H1 (cell line): ENCODE measurements around the gene CHD3. TPM values are rescaled to one million over a fixed set of nuclear protein-coding genes. Genes with fewer than 3 reads are reported as not detected.

Experiments
- CEBPB ChIP-seq: IDR thresholded peaks from 2 replicates; pipeline ENCODE4 v1.6.1; 2012; ENCODE audit warnings: low read depth, low read length
- CHD1 ChIP-seq: IDR thresholded peaks from 2 replicates; pipeline ENCODE4 v1.6.1; 2012; ENCODE audit warnings: low read depth, low read length, improper control_type of control experiment
- CTBP2 ChIP-seq: IDR thresholded peaks from 2 replicates; pipeline ENCODE4 v1.7.0; 2011; ENCODE audit warnings: borderline replicate concordance, mild to moderate bottlenecking, moderate library complexity, mixed read lengths, low read length; ENCODE audit not compliant: insufficient read depth, insufficient read length
- HDAC6 ChIP-seq: IDR thresholded peaks from one replicate; pipeline ENCODE4 v1.7.1; 2012; ENCODE audit warnings: low read depth, mild to moderate bottlenecking, inconsistent platforms, low read length, moderate library complexity
- NANOG ChIP-seq: IDR thresholded peaks from 2 replicates; pipeline ENCODE4 v1.6.1; 2011; ENCODE audit warnings: low read length, low read depth, mild to moderate bottlenecking, inconsistent platforms; ENCODE audit not compliant: insufficient read depth, poor library complexity, severe bottlenecking
- PHF8 ChIP-seq: fragments of 200-600 bp; sonication (generic); conservative IDR thresholded peaks from 2 replicates; pipeline ENCODE4 v1.7.1; 2012; ENCODE audit warnings: low read depth, mild to moderate bottlenecking, inconsistent platforms, low read length, moderate library complexity
- TAF1 ChIP-seq: IDR thresholded peaks from 2 replicates; pipeline ENCODE4 v1.6.1; 2011; ENCODE audit warnings: mild to moderate bottlenecking, low read depth, low read length
- polyA plus RNA-seq, 7 experiments: library from polyadenylated mRNA; depleted of rRNA in 3 of 7; stranded (reverse) in 5 of 7; unstranded in 2 of 7; fragments of >200 nt in 5 of 7; fragments of 200-250 nt in 2 of 7; gene quantifications; 1 replicate in 5 of 7; 2 replicates in 1 of 7; 4 replicates in 1 of 7; pipeline versions ENCODE4 v1.2.1 to v1.2.3, GENCODE V29; 2011 to 2013; ENCODE audit warnings: missing spikeins in 2 of 7, mixed read lengths in 2 of 7
- total RNA-seq: library from RNA; stranded (reverse); fragmentation: NEBNext Ultra II Directional; extraction: Animal tissue kit (Norgen Biotek cat#: 25700); gene quantifications from 2 replicates; pipeline ENCODE4 v1.2.1, GENCODE V29; 2021
- TF ChIP-seq, protein P1 (sequence below): fragments of 300-600 bp; sonication (generic); IDR thresholded peaks from 2 replicates; pipeline ENCODE4 v1.7.1; 2012; ENCODE audit warnings: low read length, moderate library complexity, mild to moderate bottlenecking, inconsistent platforms; ENCODE audit not compliant: insufficient replicate concordance

CHD3 gene
- total and polyA plus RNA-seq, 2 of the 8 experiments (the other 6 are each of a cell fraction or from before 2014, with no cell fraction given): 12.3 to 12.9 TPM

DNA sequence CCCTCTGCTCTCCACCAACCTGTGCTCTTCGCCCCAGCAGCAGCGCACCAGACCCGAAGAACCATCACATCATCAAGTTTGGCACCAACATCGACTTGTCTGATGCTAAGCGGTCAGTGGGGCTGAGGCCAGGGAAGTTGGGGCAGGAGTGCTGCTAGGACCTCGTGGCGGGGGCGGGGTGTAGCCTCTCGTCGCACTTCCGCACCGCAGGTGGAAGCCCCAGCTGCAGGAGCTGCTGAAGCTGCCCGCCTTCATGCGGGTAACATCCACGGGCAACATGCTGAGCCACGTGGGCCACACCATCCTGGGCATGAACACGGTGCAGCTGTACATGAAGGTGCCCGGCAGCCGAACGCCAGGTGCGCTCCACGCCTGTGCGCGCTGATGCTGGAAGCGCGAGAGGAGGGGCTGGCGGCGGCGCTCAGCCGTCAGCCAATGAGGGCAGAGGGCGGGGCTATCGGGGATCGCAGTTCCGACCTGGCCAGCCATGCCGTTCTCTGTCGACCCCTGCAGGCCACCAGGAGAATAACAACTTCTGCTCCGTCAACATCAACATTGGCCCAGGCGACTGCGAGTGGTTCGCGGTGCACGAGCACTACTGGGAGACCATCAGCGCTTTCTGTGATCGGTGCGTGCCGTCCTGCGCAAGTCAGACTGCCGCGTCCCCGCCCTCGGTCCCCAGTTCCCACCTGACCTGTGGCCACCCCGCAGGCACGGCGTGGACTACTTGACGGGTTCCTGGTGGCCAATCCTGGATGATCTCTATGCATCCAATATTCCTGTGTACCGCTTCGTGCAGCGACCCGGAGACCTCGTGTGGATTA is 36.9 kb upstream of the CHD3 start (continued):
- TF ChIP-seq CTBP2 (no peak), PHF8 (no peak; the same call in 1 of the 2 replicates), TAF1 (no peak), CEBPB (no peak), HDAC6 (no peak), NANOG (no peak), CHD1 (no peak)
- TF ChIP-seq, protein P1, sequence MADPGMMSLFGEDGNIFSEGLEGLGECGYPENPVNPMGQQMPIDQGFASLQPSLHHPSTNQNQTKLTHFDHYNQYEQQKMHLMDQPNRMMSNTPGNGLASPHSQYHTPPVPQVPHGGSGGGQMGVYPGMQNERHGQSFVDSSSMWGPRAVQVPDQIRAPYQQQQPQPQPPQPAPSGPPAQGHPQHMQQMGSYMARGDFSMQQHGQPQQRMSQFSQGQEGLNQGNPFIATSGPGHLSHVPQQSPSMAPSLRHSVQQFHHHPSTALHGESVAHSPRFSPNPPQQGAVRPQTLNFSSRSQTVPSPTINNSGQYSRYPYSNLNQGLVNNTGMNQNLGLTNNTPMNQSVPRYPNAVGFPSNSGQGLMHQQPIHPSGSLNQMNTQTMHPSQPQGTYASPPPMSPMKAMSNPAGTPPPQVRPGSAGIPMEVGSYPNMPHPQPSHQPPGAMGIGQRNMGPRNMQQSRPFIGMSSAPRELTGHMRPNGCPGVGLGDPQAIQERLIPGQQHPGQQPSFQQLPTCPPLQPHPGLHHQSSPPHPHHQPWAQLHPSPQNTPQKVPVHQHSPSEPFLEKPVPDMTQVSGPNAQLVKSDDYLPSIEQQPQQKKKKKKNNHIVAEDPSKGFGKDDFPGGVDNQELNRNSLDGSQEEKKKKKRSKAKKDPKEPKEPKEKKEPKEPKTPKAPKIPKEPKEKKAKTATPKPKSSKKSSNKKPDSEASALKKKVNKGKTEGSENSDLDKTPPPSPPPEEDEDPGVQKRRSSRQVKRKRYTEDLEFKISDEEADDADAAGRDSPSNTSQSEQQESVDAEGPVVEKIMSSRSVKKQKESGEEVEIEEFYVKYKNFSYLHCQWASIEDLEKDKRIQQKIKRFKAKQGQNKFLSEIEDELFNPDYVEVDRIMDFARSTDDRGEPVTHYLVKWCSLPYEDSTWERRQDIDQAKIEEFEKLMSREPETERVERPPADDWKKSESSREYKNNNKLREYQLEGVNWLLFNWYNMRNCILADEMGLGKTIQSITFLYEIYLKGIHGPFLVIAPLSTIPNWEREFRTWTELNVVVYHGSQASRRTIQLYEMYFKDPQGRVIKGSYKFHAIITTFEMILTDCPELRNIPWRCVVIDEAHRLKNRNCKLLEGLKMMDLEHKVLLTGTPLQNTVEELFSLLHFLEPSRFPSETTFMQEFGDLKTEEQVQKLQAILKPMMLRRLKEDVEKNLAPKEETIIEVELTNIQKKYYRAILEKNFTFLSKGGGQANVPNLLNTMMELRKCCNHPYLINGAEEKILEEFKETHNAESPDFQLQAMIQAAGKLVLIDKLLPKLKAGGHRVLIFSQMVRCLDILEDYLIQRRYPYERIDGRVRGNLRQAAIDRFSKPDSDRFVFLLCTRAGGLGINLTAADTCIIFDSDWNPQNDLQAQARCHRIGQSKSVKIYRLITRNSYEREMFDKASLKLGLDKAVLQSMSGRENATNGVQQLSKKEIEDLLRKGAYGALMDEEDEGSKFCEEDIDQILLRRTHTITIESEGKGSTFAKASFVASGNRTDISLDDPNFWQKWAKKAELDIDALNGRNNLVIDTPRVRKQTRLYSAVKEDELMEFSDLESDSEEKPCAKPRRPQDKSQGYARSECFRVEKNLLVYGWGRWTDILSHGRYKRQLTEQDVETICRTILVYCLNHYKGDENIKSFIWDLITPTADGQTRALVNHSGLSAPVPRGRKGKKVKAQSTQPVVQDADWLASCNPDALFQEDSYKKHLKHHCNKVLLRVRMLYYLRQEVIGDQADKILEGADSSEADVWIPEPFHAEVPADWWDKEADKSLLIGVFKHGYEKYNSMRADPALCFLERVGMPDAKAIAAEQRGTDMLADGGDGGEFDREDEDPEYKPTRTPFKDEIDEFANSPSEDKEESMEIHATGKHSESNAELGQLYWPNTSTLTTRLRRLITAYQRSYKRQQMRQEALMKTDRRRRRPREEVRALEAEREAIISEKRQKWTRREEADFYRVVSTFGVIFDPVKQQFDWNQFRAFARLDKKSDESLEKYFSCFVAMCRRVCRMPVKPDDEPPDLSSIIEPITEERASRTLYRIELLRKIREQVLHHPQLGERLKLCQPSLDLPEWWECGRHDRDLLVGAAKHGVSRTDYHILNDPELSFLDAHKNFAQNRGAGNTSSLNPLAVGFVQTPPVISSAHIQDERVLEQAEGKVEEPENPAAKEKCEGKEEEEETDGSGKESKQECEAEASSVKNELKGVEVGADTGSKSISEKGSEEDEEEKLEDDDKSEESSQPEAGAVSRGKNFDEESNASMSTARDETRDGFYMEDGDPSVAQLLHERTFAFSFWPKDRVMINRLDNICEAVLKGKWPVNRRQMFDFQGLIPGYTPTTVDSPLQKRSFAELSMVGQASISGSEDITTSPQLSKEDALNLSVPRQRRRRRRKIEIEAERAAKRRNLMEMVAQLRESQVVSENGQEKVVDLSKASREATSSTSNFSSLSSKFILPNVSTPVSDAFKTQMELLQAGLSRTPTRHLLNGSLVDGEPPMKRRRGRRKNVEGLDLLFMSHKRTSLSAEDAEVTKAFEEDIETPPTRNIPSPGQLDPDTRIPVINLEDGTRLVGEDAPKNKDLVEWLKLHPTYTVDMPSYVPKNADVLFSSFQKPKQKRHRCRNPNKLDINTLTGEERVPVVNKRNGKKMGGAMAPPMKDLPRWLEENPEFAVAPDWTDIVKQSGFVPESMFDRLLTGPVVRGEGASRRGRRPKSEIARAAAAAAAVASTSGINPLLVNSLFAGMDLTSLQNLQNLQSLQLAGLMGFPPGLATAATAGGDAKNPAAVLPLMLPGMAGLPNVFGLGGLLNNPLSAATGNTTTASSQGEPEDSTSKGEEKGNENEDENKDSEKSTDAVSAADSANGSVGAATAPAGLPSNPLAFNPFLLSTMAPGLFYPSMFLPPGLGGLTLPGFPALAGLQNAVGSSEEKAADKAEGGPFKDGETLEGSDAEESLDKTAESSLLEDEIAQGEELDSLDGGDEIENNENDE: no peak
